NCI-H146 treated with DMSO at 0.1 percent for 48 hours (cell line): ENCODE data around the gene MYO1F.

Experiments
- DNase-seq: peaks from one replicate; lab custom pipeline; 2025; ENCODE audit not compliant: unreplicated experiment; lab: John Stamatoyannopoulos, UW

MYO1F gene

GRCh38 chr19:8473648-8474476 lies 103.4 kb downstream of the MYO1F start:
- DNase-seq = no peak
